BLaER1 treated with 17β-estradiol and CSF1 and Interleukin-3, amounts not matched to agents 10 nM and 100 nM (cell line): Measurements from ENCODE around the gene FBXL16.

Experiments
- H3K27ac ChIP-seq, 11 experiments: shearing (Covaris generic); formaldehyde crosslinking; 2 replicates each; pipeline ENCODE4 v1.8.1; 2022
- H3K27me3 ChIP-seq, 11 experiments: shearing (Covaris generic); formaldehyde crosslinking; 2 replicates each; pipeline ENCODE4 v1.8.1; 2022
- H3K36me3 ChIP-seq, 11 experiments: shearing (Covaris generic); formaldehyde crosslinking; 2 replicates each; pipeline ENCODE4 v1.8.1; 2022
- H3K4me1 ChIP-seq, 10 experiments: shearing (Covaris generic); formaldehyde crosslinking; 2 replicates each; pipeline ENCODE4 v1.8.1; 2022
- H3K4me2 ChIP-seq, 11 experiments: shearing (Covaris generic); formaldehyde crosslinking; 2 replicates each; pipeline ENCODE4 v1.8.1; 2022
- H3K4me3 ChIP-seq, 10 experiments: shearing (Covaris generic); formaldehyde crosslinking; 2 replicates each; pipeline ENCODE4 v1.8.1; 2022
- H3K9ac ChIP-seq, 11 experiments: shearing (Covaris generic); formaldehyde crosslinking; 2 replicates each; pipeline ENCODE4 v1.8.1; 2022
- H3K9me3 ChIP-seq, 11 experiments: shearing (Covaris generic); formaldehyde crosslinking; replicated peaks in 1 of 11; 2 replicates each; pipeline ENCODE4 v1.8.1; 2022
- H4K20me1 ChIP-seq, 11 experiments: shearing (Covaris generic); formaldehyde crosslinking; 2 replicates each; pipeline ENCODE4 v1.8.1; 2022
- Cebpa-rat ChIP-seq, 11 experiments: shearing (Covaris generic); IDR thresholded peaks; 2 replicates each; pipeline ENCODE4 v1.8.1; 2022

The FBXL16 gene

DNA sequence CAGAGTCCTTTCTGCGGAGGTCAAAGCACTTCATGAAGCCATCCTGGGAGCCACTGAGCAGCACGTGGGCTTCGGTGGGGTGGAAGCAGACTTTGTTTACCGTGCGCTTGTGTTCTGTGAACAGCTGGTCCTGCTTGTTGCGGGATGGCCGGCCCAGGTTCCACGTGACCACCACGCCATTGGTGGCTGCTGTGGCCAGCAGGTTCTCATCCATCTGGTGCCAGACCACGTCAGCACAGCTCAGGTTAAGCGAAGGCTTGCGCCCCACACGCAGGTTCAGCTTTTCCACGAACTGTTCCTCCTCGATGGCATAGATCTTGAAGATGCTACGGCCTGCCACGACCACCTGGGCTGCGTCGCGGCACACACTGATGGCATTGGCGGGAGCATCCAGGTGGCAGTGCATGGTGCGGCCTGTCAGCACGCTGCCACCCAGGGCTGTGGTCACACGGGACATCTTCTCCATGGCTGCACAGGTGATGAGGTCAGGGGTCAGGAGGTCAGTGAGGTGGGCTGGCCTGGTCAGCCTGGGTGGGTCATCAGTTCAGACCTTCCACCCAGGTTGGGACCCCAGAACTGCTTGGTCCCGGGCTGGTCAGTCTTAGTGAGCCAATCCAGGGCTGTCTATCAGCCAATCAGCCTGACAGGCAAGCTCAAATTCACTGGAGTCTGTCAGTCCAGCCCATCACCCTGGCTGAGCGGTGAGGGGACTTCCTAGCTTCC, 16.3 kb downstream of the FBXL16 start:
- Histone ChIP-seq H4K20me1 (peaks cover 0 to 32% (median 9%) of the 10 kb centered on the region in 11 experiments; a peak in 11 of 22 replicates), H3K4me1 (peaks cover 35 to 61% (median 44%) of the 10 kb centered on the region in 10 experiments), H3K9ac (peak overlapping the region; percentile 89 to 97 (median 94)), H3K4me2 (peak overlapping the region; percentile 89 to 99 (median 98)), H3K9me3 (no peaks in the 10 kb centered on the region), H3K27me3 (peaks cover 33 to 37% (median 36%) of the 10 kb centered on the region in 11 experiments), H3K4me3 (peak overlapping the region; percentile 80 to 97 (median 86)), H3K27ac (peak overlapping the region; percentile 75 to 95 (median 89)), H3K36me3 (peaks cover 9 to 34% (median 19%) of the 10 kb centered on the region in 11 experiments; a peak in 20 of 22 replicates)
- TF ChIP-seq Cebpa-rat (IDR thresholded peaks at IDR 0.05) = no peak

DNA sequence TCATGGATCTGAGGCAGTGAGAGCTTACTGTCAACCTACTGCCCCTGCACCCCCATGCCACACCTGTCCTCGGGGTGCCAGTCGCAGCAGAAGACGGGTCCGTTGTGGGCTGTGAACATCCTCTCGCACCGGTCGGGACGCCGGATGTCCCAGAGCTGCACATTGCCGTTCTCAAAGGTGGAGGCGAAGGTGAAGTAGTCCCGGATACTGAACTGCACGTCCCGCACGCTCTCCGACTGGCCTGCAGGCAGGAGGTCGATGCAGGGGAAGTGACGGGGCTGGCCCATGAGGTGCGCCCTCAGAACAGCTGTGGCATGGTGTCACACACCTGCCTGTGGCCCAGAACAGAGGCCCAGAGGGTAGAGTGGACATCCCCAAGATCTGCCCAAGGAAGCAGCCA, 18.1 kb downstream of the FBXL16 start:
- Histone ChIP-seq H4K20me1 (peaks cover 8 to 34% (median 14%) of the 10 kb centered on the region in 11 experiments; a peak in 21 of 22 replicates), H3K9me3 (no peaks in the 10 kb centered on the region), H3K27ac (no peak overlapping the region), H3K4me1 (peaks cover 39 to 67% (median 51%) of the 10 kb centered on the region in 10 experiments), H3K4me3 (no peak overlapping the region), H3K36me3 (peaks cover 19 to 46% (median 31%) of the 10 kb centered on the region in 11 experiments), H3K4me2 (no peak overlapping the region), H3K27me3 (peaks cover 15 to 18% (median 17%) of the 10 kb centered on the region in 11 experiments), H3K9ac (0 out of 22 replicates have a peak overlapping the region, but pooled peaks of 2 of the 11 experiments have one; percentile 96)
- no peak for TF ChIP-seq Cebpa-rat (IDR thresholded peaks at IDR 0.05)

DNA sequence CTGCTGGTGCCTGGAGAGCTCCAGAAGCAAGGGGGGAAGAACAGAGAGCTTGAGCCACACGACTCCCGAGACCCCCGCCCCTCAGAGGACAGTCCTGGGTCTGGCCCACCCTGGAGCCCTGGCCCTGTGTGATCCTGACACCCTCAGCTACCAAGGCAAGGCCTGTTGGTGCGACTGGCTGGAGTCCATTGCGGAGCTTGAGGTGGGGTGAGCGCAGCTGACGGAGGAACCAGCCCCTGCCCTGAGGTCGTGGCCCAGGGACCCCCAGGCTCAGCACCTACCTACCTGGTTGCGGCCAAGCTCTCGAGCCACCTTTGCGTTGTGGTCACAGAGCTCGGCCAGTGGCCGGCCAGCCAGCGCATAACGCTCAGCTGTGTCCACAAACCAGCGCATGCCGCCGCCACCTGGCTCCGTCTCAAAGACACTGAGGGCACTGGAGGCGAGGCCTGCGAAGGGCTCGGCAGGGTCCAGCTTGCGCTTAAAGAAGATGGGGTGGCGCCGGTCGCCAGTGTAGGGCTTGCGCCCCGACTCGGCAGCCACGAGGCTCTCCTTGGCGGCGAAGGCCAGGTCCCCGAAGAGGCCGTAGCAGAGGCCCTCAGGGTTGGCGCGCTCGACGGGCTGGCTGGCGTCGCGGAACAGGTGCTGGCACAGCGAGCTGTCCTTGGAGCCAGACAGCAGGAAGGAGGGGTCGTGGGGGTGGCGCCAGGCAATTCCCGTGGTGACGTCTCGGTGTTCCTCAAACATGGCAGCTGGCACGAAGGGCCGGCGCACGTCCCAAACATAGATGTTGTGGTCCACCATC, 18.9 kb downstream of the FBXL16 start:
- H3K9me3 ChIP-seq = no peaks in the 10 kb centered on the region
- H3K27me3 ChIP-seq = peaks cover 6 to 10% (median 9%) of the 10 kb centered on the region in 11 experiments; a peak in 21 of 22 replicates
- peaks cover 27 to 55% (median 39%) of the 10 kb centered on the region in 11 experiments for H3K36me3 ChIP-seq
- peak overlapping the region in 1 of 11 experiments; percentile 19; a peak in 1 of 22 replicates for H3K9ac ChIP-seq
- H3K4me2 ChIP-seq = peak overlapping the region in 2 of 11 experiments; percentile 19 to 95; a peak in 1 of 22 replicates
- TF ChIP-seq Cebpa-rat (IDR thresholded peaks at IDR 0.05) = no peak
- H3K27ac ChIP-seq = no peak overlapping the region
- peaks cover 48 to 75% (median 59%) of the 10 kb centered on the region in 10 experiments for H3K4me1 ChIP-seq
- H4K20me1 ChIP-seq = peaks cover 17 to 42% (median 23%) of the 10 kb centered on the region in 11 experiments; a peak in 21 of 22 replicates
- no peak overlapping the region for H3K4me3 ChIP-seq

DNA sequence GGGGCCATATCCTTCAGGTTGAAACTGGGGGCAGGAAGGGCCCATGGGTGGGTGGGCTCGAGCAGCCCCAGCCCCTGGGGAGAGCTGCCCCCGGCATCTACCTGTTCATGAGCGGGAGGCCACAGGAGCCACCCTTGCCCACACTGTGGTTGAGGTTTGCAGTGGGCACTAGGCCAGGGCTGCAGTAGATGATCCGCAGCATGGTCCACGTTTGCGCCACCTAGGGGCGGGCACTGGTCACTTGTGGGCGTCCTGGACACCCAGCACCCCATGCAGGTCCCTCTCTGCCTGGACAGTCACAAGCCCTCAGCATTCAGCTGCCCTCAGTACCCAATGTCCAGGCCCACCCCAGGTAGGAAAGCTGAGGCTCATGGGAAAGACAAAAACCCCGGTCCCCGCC, 19.6 kb downstream of the FBXL16 start:
- Histone ChIP-seq H3K9me3 (no peaks in the 10 kb centered on the region), H3K27ac (no peak overlapping the region), H3K4me3 (no peak overlapping the region), H3K27me3 (peaks cover 0 to 3% (median 2%) of the 10 kb centered on the region in 11 experiments; a peak in 15 of 22 replicates), H3K9ac (peak overlapping the region in 2 of 11 experiments; percentile 19 to 27; a peak in 1 of 22 replicates), H3K4me1 (peaks cover 55 to 82% (median 66%) of the 10 kb centered on the region in 10 experiments), H3K4me2 (peak overlapping the region in 3 of 11 experiments; percentile 19 to 99 (median 95); a peak in 3 of 22 replicates), H3K36me3 (peaks cover 33 to 60% (median 44%) of the 10 kb centered on the region in 11 experiments), H4K20me1 (peaks cover 24 to 49% (median 30%) of the 10 kb centered on the region in 11 experiments; a peak in 21 of 22 replicates)
- no peak for TF ChIP-seq Cebpa-rat (IDR thresholded peaks at IDR 0.05)

- Histone ChIP-seq H4K20me1 (peaks cover 26 to 55% (median 36%) of the 10 kb centered on the region in 11 experiments; a peak in 21 of 22 replicates), H3K27ac (no peak overlapping the region), H3K4me3 (peak overlapping the region in 3 of 10 experiments; percentile 11 to 96 (median 90); a peak in 3 of 20 replicates), H3K4me2 (peak overlapping the region; percentile 61 to 99 (median 98); a peak in 21 of 22 replicates), H3K9me3 (no peaks in the 10 kb centered on the region), H3K4me1 (peaks cover 52 to 75% (median 63%) of the 10 kb centered on the region in 10 experiments), H3K27me3 (no peaks in the 10 kb centered on the region), H3K9ac (peak overlapping the region in 3 of 11 experiments; percentile 9 to 37 (median 36); a peak in 3 of 22 replicates), H3K36me3 (peaks cover 33 to 60% (median 44%) of the 10 kb centered on the region in 11 experiments)
- TF ChIP-seq Cebpa-rat (IDR thresholded peaks at IDR 0.05) = no peak
Measured at GRCh38 chr16:684961-685696, 20.5 kb downstream of the FBXL16 start.

DNA sequence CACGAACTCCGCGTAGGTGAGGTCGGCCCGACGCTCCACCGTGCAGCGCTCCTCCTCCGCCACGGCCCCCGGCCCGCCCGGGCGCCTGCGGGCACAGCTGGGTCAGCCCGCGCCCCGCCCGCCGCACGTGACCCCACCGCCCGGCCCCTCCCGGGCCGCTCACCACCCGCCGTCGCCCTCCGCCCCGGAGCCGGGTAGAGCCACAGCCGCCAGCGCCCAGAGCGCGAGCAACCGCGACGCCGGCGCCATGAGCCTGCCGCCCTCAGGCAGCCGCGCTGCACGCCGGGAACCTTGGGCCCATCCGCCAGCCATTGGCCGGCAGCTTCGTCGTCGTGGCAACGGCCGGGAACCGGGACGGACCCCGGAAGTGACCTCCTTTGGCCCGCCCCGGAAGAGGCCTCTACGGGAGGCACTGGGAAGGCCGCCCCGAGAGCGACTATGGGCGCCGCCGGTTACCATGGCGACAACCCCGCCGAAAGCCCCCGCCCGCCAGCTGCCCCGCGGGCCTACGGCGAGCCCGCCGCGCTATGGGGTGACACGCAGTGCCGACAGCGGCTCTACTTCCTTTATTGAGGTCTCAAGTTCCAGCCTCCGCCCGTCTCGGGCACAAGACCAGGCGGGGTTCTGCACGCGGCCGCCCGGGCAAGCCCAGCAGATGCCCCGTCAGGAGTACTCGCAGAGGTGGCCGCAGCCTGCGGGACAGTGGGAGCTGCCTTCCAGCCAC, 21.4 kb downstream of the FBXL16 start, which contains the start of gene JMJD8:
Gene JMJD8, minus strand, starts transcription at position 264 of the 724 bp plus-strand sequence. Its CDS starts 15 bp downstream, at position 249.
- H3K4me1 ChIP-seq = peaks cover 49 to 72% (median 58%) of the 10 kb centered on the region in 10 experiments
- H3K36me3 ChIP-seq = peaks cover 33 to 60% (median 44%) of the 10 kb centered on the region in 11 experiments
- H3K9me3 ChIP-seq = no peaks in the 10 kb centered on the region
- peak within 1 kb of the TSS; percentile 84 to 96 (median 87) for H3K9ac ChIP-seq
- H3K4me2 ChIP-seq = peak within 1 kb of the TSS; percentile 95 to 99 (median 99)
- no peaks in the 10 kb centered on the region for H3K27me3 ChIP-seq
- peaks cover 26 to 58% (median 36%) of the 10 kb centered on the region in 11 experiments; a peak in 21 of 22 replicates for H4K20me1 ChIP-seq
- H3K27ac ChIP-seq = peak within 1 kb of the TSS; percentile 58 to 85 (median 78)
- no peak for TF ChIP-seq Cebpa-rat (IDR thresholded peaks at IDR 0.05)
- H3K4me3 ChIP-seq = peak within 1 kb of the TSS; percentile 64 to 98 (median 80)

DNA sequence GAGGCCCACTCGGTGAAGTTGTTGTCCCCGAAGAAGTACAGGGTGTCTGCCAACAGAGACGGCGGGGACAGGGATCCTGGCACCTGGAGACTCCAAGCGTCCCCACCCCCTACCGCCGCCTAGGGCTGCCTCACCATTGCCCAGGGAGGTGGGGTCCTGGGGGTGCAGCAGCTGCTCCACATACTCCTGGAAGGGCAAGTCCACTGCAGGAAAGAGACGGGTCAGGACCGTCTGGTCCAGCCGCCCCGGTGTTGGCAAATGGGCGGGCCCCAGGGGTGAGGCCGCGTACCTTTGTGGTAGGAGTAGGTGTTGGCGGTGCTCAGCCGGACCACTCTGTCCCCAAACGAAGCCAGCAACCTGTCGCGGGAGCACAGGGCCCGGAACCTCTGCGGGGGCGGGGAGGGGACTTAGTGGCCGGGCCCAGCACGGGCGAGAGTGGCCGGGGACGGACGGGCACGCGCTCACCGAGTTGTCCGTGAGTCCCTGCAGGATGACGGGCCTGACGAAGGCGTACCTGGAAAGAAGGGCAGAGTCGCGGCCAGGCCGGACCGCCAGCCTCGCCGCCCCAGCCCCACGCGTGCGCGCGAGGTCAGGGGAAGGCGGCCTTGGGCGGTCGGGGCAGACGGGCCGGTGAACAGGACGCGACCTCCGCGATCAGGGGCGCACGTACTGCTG, 22.1 kb downstream of the FBXL16 start:
- Histone ChIP-seq H3K9ac (peak overlapping the region; percentile 84 to 96 (median 87)), H3K36me3 (peaks cover 33 to 60% (median 44%) of the 10 kb centered on the region in 11 experiments), H3K27ac (peak overlapping the region; percentile 58 to 85 (median 78)), H3K4me1 (peaks cover 46 to 71% (median 57%) of the 10 kb centered on the region in 10 experiments), H3K27me3 (no peaks in the 10 kb centered on the region), H3K4me2 (peak overlapping the region; percentile 95 to 99 (median 99)), H3K9me3 (no peaks in the 10 kb centered on the region), H4K20me1 (peaks cover 26 to 65% (median 42%) of the 10 kb centered on the region in 11 experiments; a peak in 21 of 22 replicates), H3K4me3 (peak overlapping the region; percentile 64 to 98 (median 80))
- TF ChIP-seq Cebpa-rat (IDR thresholded peaks at IDR 0.05) = no peak
